Motor neuron (in vitro differentiated cells): ENCODE data around the gene CYP3A7. TPM values are rescaled to one million over a fixed set of nuclear protein-coding genes. Genes with fewer than 3 reads are reported as not detected.
"Not testable (repeated sequence)": the region's sequence is repeated elsewhere in the genome, so short reads cannot be mapped to it uniquely, and the experiment has no call there.

Source experiments
- ATAC-seq, 8 experiments: fragments of 200-7000 bp; cut with Tn5 transposase; replicated peaks in 6 of 8; 2 replicates each; pipeline ENCODE4 v1.8.0; 2021; ENCODE audit warnings: mild to moderate bottlenecking in 8 of 8, moderate library complexity in 8 of 8
- H3K27ac ChIP-seq, 2 donors: fragments of 250-450 bp; sonication (Bioruptor Pico); 2 replicates each; pipeline ENCODE4 v1.9.0; 2021; ENCODE audit warnings: antibody characterized with exemption in 2 of 2, mild to moderate bottlenecking in 2 of 2, moderate library complexity in 1 of 2
- H3K4me1 ChIP-seq, 2 donors: fragments of 250-450 bp; sonication (Bioruptor Pico); replicated peaks in 1 of 2; 2 replicates each; pipeline ENCODE4 v1.6.1; 2021; ENCODE audit warnings: antibody characterized with exemption in 2 of 2, mild to moderate bottlenecking in 2 of 2, moderate library complexity in 1 of 2
- H3K4me3 ChIP-seq, 5 donors: fragments of 250-450 bp; sonication (Bioruptor Pico); 2 replicates each; pipeline ENCODE4 v1.9.0; 2021; ENCODE audit warnings: antibody characterized with exemption in 5 of 5, mild to moderate bottlenecking in 5 of 5, moderate library complexity in 4 of 5
- WGBS, 10 experiments: fragments of 450-650 bp; shearing (Covaris generic); methylation state at CpG; one replicate each; pipeline ENCODE4 v1.0.0; 2022; 5-methylcytosine and 5-hydroxymethylcytosine counted together
- in situ Hi-C, 9 experiments: fragments of 400-800 bp; cut with MboI; loops; one replicate each; pipeline ENCODE4 v1.15.0; 2021; ENCODE audit warnings: low sequenced_read_pairs in 9 of 9, low pct_unique_long_range_greater_than_20kb in 2 of 9; ENCODE audit not compliant: unreplicated experiment in 9 of 9
- total RNA-seq, 8 experiments: library from RNA; unstranded; fragments of 300-600 nt; gene quantifications; 2 replicates each; pipeline versions ENCODE4 v1.2.3 to v1.2.4, GENCODE V29; 2022

The CYP3A7 gene
- total RNA-seq, 8 experiments from 2014 or later = 0.36 to 1.1 (median 0.57) TPM; not detected in 2

DNA sequence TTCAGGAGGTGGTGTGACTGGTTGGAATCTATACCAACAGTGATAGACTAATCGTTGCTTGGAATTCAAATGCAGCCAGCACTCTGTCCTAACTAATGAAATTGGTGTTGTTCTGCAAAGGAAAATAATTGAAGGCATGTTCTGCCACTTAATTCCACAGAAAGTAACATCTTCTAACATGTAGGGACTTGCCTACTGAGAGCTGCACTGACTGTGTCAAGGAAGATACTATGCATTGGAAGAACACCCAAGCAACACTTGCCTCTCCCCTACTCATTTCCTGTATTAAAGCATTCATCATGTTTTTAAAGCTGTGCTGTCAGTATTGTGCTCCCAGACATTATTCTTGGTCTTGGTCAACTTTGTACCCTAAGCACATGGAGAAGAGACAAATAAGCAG, 2.7 kb upstream of the CYP3A7 start:
- Histone ChIP-seq H3K4me1 (no peaks in the 10 kb centered on the region), H3K4me3 (no peak overlapping the region), H3K27ac (no peak overlapping the region)
- 0 to 100% (median 78%) methylated on average over 1 of the region's 1 CpG; no CpG with 5 or more reads in 6 of the 10 experiments for WGBS, 10 experiments
- in situ Hi-C loops = no loop called here
- ATAC-seq = peak in 2 of 8 experiments; percentile 90 to 92

DNA sequence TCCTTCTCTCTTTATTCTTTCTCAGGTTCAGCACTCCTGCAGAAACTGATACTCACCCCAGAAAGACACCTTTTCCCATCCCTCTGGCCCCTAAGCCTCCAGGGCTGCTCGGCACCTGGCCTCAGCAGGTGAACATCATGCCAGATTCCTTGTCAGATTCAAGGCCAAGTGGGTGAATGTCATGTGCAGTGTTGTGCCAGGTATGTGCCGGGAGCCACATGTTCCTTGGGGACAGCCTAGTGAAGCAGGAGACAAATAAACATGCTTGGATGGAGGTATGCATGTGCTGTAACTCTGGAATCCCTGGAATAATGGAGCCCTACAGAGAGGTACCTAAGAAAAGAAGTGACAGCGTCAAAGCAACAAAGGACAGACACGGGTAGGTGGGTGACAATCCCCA, 1.7 kb upstream of the CYP3A7 start:
- ATAC-seq, H3K4me3 ChIP-seq, H3K27ac ChIP-seq, in situ Hi-C loops, H3K4me1 ChIP-seq: not testable (repeated sequence)
- WGBS, 10 experiments = 35 to 100% (median 88%) methylated on average over 1 to 4 of the region's 4 CpGs; no CpG with 5 or more reads in 5 of the 10 experiments

DNA sequence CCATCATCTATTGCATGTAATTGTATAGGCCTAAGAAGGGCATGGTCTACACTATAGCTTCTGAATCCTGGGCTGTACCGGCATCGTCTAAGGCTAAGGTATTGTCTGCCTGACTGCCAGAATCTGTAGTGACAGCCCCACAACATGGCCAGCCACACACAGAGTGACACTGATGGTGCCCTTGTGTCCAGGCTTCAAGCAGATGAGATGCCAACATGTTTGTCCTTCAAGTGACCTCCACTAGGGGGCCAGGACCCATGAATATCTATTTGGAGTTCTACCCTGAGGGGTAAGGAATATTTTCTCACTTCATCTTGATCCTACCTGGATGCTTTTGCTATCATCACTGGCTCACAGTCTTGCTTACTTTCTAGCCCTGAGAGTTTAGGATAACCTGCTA, 1.5 kb downstream of the CYP3A7 start:
- Histone ChIP-seq H3K27ac (no peak overlapping the region), H3K4me1 (no peaks in the 10 kb centered on the region), H3K4me3 (no peak overlapping the region)
- ATAC-seq = no peak
- in situ Hi-C loops = no loop called here
- WGBS, 10 experiments = 80 to 100% (median 95%) methylated on average over 1 to 2 of the region's 2 CpGs; no CpG with 5 or more reads in 6 of the 10 experiments

DNA sequence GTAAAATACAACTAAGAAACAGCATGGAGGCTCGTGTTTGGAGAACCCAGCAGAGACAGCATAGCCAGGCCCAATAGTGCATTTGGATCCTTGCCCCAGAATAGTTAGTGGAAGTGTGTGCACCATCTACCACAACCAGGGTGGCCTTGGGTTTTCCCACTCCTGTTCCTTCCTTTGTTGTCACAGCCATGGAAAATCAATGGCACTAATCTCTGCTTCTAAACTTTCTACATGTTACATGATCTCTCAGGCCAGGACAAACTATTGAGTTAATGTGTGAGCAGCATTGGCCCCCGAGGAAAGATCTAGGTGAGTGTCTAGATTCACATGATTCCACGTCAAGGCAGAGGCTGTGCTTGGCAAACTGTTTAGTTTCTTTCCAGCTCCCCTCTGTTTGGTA, 2.0 kb downstream of the CYP3A7 start:
- Histone ChIP-seq H3K4me1 (no peaks in the 10 kb centered on the region), H3K27ac (no peak overlapping the region), H3K4me3 (no peak overlapping the region)
- no peak for ATAC-seq
- in situ Hi-C loops = no loop called here
- WGBS, 10 experiments = 17 to 100% (median 63%) methylated on average over 1 to 3 of the region's 3 CpGs; no CpG with 5 or more reads in 2 of the 10 experiments

DNA sequence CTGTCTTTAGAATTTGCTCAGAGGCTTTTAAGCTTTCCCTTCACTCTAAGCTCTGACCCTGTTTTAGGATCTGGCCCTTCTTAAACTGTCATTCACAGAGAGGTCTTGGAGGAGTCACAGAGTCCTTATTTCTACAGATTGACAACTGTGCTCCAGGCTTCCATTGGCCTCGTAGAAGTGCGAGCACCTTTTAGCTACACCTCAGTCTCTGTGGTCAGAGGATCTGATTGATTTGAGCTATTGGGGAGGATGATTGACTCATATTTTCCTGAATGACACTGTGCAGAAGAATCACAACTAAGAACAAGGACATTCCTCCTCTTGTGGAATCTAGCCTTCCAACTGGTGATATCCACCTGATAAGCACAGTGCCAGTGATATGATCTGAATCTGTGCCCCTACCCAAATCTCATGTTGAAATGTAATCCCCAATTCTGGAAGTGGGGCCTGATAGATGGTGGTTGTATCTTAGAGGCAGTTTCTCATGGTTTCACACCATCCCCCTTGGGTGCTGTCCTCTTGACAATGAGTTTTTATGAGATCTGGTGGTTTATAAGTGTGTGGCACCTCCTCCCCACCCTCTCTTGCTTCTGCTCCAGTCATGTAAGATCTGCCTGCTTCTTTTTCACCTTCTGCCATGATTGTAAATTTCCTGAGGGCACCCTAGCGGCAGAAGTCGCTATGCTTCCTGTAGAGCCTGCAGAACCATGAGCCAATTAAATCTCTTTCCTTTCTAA, 3.2 kb downstream of the CYP3A7 start:
- ATAC-seq = no peak
- in situ Hi-C loops = no loop called here
- Histone ChIP-seq H3K4me3 (no peak overlapping the region), H3K27ac (no peak overlapping the region), H3K4me1 (no peaks in the 10 kb centered on the region)
- WGBS, 10 experiments = 67 to 100% (median 96%) methylated on average over 1 to 4 of the region's 4 CpGs; no CpG with 5 or more reads in 2 of the 10 experiments

DNA sequence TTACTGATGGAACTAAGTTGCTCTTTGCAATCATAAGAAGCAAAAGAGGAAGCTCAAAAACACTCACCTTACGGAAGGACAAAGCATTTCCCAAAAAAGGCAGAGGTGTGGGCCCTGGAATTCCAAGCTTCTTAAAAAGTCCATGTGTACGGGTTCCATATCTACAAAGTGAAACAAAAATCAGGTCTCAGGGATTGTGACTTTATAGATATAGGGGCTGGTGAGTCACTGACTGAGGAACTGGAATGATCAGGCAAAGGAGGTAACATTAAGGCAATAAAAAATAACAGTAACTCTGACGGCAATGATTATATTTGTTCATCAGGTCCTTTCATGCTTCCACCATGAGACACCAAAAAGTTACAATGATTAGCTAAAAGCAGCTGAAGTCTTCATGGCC, 4.0 kb downstream of the CYP3A7 start:
- no peak for ATAC-seq
- no peaks in the 10 kb centered on the region for H3K4me1 ChIP-seq
- H3K4me3 ChIP-seq = no peak overlapping the region
- no peak overlapping the region for H3K27ac ChIP-seq
- in situ Hi-C loops = no loop called here
- WGBS, 10 experiments = 6 to 100% (median 88%) methylated on average over 1 to 3 of the region's 3 CpGs

DNA sequence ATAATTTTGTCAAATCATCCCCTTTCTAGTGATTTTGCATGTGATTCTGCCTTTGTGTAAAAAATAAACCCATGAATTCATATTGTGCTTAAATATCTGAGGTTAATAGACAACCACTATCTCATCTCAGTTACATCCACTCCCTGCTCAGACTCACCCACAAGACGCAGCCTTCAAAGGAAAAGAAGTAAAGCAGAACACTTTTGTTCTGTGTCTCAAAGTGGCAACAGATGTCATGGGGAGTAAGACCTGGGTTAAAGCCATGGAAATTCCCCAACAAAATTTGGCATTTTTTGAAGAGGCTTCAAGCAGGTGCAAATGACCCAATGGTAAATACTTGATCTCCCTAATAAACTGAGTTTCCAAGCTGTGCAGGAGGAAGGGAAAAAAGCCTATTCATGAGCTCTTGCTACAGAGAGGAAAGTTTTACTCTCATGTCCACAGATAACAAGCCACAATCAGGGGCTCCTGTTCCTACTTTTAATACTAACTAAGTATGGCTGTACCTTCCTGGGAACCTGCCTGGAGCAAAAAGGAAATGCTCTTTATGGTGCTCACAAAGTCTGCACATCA, 4.7 kb downstream of the CYP3A7 start:
- Histone ChIP-seq H3K4me3 (no peak overlapping the region), H3K4me1 (no peaks in the 10 kb centered on the region), H3K27ac (no peak overlapping the region)
- in situ Hi-C loops = no loop called here
- 17 to 83% (median 80%) methylated on average over 1 of the region's 1 CpG; no CpG with 5 or more reads in 5 of the 10 experiments for WGBS, 10 experiments
- no peak for ATAC-seq

DNA sequence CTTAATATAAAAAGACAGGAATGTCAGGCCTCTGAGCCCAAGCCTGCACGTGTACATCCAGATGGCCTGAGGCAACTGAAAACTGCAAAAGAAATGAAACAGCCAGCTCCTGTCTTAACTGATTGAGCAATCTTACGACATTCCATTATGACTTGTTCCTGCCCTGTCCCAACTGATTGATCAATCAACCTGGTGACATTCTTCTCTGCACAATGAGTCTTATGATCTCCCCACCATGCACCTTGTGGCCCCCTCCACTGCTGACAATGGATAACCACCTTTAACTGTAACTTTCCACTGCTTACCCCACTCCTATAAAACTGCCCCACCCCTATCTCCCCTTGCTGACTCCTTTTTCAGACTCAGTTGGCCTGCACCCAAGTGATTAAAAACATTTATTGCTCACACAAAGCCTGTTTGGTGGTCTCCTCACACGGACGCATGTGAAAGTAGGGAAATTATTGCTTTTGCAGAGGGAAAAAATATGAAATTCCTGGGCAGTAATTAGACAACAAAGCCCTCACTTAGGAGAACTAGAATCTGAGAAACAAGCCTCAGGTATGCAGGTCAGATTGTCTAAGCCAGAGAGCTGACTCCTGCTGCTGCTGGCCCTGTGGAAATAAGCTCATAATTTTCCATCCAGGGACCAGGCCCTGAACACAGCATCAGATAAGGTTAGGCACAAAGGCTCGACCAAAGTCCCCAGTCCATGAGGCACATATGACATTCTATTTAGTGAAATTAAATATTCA, 5.3 kb downstream of the CYP3A7 start:
- in situ Hi-C loops = no loop called here
- no peak overlapping the region for H3K4me3 ChIP-seq
- H3K27ac ChIP-seq = no peak overlapping the region
- no peaks in the 10 kb centered on the region for H3K4me1 ChIP-seq
- 0 to 92% (median 52%) methylated on average over 1 to 5 of the region's 5 CpGs for WGBS, 10 experiments
- peak in 3 of 8 experiments; percentile 57 to 90 (median 77) for ATAC-seq

DNA sequence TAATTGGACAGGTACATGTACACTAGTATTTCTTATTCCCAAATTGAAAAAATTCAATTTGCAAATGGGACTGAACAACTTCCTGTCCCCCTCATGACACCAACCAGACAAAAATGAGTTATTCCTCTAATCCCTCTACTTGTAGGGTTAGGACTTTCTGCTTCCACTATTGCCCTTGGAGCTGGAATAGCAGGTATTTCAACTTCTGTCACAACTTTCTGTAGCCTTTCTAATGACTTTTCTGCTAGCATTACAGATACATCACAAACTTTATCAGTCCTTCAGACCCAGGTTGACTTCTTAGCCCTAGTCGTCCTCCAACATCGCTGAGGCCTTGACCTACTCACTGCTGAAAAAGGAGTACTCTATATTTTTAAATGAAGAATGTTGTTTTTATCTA, 6.4 kb downstream of the CYP3A7 start:
- no peak overlapping the region for H3K4me3 ChIP-seq
- WGBS, 10 experiments = 9 to 100% (median 100%) methylated on average over 2 of the region's 2 CpGs; no CpG with 5 or more reads in 3 of the 10 experiments
- no peaks in the 10 kb centered on the region for H3K4me1 ChIP-seq
- no peak for ATAC-seq
- H3K27ac ChIP-seq = no peak overlapping the region
- in situ Hi-C loops = no loop called here

DNA sequence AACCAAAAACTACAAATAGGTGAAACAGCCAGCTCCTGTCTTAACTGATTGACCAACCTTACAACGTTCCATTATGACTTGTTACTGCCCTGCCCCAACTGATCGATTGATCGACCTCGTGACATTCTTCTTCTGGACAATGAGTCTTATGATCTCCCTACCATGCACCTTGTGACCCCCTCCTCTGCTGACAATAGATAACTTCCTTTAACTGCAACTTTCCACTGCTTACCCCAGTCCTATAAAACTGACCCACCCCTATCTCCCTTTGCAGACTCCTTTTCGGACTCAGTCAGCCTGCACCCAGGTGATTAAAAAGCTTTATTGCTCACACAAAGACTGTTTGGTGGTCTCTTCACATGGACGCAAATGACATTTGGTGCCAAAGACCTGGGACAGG, 11.8 kb downstream of the CYP3A7 start:
- ATAC-seq, H3K4me3 ChIP-seq, H3K27ac ChIP-seq, in situ Hi-C loops, H3K4me1 ChIP-seq: not testable (repeated sequence)
- 58 to 100% (median 94%) methylated on average over 2 to 6 of the region's 6 CpGs; no CpG with 5 or more reads in 4 of the 10 experiments for WGBS, 10 experiments

DNA sequence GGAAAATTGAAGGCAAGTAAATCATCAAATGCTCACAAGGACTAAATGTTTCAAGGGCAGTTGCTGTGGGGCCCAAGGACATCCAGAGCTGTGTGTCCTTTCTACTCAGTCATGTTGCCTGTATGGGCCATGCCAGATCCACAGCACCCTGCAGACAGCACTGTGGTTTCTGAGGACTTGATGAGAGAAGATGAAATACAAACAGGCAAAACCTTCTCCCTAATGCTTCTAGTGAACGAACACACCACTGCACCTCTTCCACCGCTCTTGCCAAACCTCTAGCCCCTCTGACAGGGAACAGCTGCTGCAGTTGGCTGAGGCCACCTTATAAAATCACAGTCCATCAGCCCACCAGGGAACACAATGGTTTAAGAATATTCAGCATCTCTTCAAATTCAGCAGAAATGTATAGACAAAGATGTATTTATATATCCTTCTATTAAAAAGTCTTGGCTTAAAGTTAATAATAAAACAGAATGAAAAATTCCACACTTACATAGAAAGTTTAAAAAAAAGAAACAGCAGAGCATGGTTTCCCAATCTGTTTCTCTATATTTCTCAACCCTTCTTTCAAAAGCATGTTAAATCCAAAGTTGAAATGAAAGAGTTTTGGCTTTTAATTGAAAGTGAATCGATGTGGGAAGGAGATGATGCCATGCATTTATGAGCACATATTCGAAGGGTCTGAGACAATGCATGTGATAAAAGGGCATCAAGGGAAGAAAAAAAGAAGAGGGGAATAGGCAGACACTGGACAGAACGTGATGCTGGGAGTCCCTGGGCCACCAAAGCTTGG, 14.0 kb downstream of the CYP3A7 start:
- WGBS, 10 experiments = 17 to 87% (median 55%) methylated on average over 2 to 5 of the region's 5 CpGs; no CpG with 5 or more reads in 1 of the 10 experiments
- in situ Hi-C loops = no loop called here
- no peak for ATAC-seq
- no peak overlapping the region for H3K27ac ChIP-seq
- no peaks in the 10 kb centered on the region for H3K4me1 ChIP-seq
- H3K4me3 ChIP-seq = no peak overlapping the region

DNA sequence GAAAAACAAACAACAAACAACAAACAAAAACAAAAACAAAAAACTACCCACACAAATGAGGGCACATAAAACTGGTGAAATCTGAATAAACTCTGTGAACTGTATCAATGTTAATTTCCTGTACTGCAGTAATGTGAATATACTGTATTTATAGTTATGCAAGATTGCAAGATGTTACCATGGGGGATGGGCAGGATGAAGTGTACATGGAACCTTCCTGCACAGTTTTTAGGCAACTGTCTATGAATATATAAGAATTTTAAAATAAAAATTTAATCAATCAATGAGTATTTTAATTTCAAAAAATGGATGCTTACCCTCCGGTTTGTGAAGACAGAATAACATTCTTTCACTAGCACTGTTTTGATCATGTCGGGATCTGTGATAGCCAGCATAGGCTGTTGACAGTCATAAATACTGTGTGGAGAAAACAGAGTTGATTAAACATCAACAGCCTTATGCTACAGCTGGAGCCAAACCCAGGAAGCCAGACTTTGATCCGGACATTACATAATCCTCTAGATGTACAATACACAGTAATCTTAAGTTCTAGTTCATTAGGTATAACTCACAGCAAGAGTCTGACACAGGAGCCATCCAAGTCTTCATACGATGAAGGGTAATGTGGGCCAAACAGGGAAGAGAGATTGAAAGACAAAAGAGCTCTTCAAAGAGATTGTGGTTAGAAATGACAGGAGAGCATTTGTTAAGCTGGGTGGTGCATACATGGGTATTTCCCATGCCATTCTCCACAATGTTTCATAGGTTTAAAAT, 14.8 kb downstream of the CYP3A7 start:
- Histone ChIP-seq H3K27ac (no peak overlapping the region), H3K4me3 (no peak overlapping the region), H3K4me1 (no peaks in the 10 kb centered on the region)
- 39 to 100% (median 74%) methylated on average over 1 to 4 of the region's 4 CpGs for WGBS, 10 experiments
- in situ Hi-C loops = no loop called here
- ATAC-seq = peak in 2 of 8 experiments; percentile 25 to 28
